BLaER1 (cell line): ENCODE measurements around the gene FIP1L1.

ENCODE experiments used
- H3K27ac ChIP-seq: shearing (Covaris generic); formaldehyde crosslinking; 2 replicates; pipeline ENCODE4 v1.8.1; 2022
- H3K27me3 ChIP-seq: shearing (Covaris generic); formaldehyde crosslinking; 2 replicates; pipeline ENCODE4 v1.8.1; 2022
- H3K36me3 ChIP-seq: shearing (Covaris generic); formaldehyde crosslinking; 2 replicates; pipeline ENCODE4 v1.8.1; 2022
- H3K4me1 ChIP-seq: shearing (Covaris generic); formaldehyde crosslinking; 2 replicates; pipeline ENCODE4 v1.8.1; 2022
- H3K4me2 ChIP-seq: shearing (Covaris generic); formaldehyde crosslinking; 2 replicates; pipeline ENCODE4 v1.8.1; 2022
- H3K4me3 ChIP-seq: shearing (Covaris generic); formaldehyde crosslinking; 2 replicates; pipeline ENCODE4 v1.8.1; 2022
- H3K9ac ChIP-seq: shearing (Covaris generic); formaldehyde crosslinking; 2 replicates; pipeline ENCODE4 v1.8.1; 2022
- H3K9me3 ChIP-seq: shearing (Covaris generic); formaldehyde crosslinking; 2 replicates; pipeline ENCODE4 v1.8.1; 2022
- H4K20me1 ChIP-seq: shearing (Covaris generic); formaldehyde crosslinking; 2 replicates; pipeline ENCODE4 v1.8.1; 2022
- Cebpa-rat ChIP-seq: shearing (Covaris generic); IDR thresholded peaks from 2 replicates; pipeline ENCODE4 v1.8.1; 2022

The FIP1L1 gene

DNA sequence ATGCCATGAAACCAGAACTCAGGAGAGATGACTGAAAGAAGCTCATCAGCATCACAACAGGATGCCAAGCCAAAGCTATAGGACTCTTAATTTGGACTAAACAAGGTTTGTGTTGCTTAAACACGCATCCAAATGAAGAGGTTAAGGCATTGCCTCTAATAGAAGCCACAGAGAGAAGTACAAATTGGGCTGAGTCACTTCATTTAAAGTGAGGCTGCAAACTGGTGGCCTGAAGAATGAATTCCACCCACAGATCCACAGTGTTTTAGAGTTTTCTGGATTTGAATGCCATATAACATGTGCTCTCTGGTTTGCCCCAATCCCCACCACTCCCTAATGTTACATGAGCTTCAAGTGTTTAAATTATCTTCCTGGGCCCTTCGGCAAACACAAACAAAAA is 103.5 kb downstream of the FIP1L1 start:
- TF ChIP-seq Cebpa-rat, result no peak
- no peak overlapping the region for H3K4me3 ChIP-seq
- no peak overlapping the region for H3K4me2 ChIP-seq

DNA sequence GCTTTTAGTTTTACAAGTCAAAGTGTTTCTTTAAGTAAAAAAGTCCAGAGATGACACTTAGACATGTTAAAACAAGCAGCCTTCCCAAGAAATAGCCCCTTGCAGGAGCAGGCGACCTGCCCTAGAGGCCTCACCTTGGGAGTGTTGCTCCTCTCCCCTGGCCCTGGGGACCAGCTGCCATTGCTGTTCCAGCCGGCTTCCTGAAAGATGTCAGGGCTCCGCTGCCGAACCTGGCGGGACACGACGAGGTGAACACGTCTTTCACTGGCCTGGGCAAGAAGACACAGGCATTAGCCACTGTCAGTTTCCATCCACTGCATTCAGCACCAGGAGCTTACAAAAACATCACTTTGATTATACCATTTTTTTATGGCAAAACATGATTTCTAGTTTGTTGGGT is 104.1 kb downstream of the FIP1L1 start:
- no peaks in the 10 kb centered on the region for H3K4me1 ChIP-seq
- no peaks in the 10 kb centered on the region for H3K36me3 ChIP-seq
- H3K27me3 ChIP-seq, result no peaks in the 10 kb centered on the region
- no peaks in the 10 kb centered on the region for H4K20me1 ChIP-seq
- no peaks in the 10 kb centered on the region for H3K9me3 ChIP-seq
- no peak overlapping the region for H3K27ac ChIP-seq
- TF ChIP-seq Cebpa-rat, result no peak
- H3K4me2 ChIP-seq, result no peak overlapping the region
- no peak overlapping the region for H3K9ac ChIP-seq
- no peak overlapping the region for H3K4me3 ChIP-seq

More for the DNA sequence above, 103.5 kb downstream of the FIP1L1 start:
- H4K20me1 ChIP-seq, result no peaks in the 10 kb centered on the region
- H3K27ac ChIP-seq, result no peak overlapping the region
- H3K9ac ChIP-seq, result no peak overlapping the region
- no peaks in the 10 kb centered on the region for H3K36me3 ChIP-seq
- no peaks in the 10 kb centered on the region for H3K9me3 ChIP-seq
- no peaks in the 10 kb centered on the region for H3K4me1 ChIP-seq
- H3K27me3 ChIP-seq, result no peaks in the 10 kb centered on the region

DNA sequence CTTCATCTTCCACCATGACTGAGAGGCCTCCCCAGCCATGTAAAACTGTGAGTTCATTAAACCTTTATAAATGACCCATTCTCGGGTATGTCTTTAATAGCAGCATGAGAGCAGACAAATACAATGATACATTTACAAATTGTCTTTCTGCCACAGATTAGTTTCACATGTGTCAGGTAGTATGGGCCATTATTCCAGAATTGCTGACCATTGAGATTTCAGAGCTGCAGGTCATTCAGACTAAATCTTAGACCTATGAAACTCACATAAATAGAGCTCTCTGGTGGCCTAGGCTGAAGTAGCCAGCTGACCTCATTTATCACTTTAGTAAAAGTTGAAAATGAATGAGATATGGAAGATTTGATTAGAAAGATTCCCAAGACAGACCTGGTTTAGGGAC is 105.8 kb downstream of the FIP1L1 start:
- H3K36me3 ChIP-seq, result no peaks in the 10 kb centered on the region
- no peak overlapping the region for H3K9ac ChIP-seq
- H3K4me2 ChIP-seq, result no peak overlapping the region
- H4K20me1 ChIP-seq, result no peaks in the 10 kb centered on the region
- no peaks in the 10 kb centered on the region for H3K27me3 ChIP-seq
- TF ChIP-seq Cebpa-rat, result no peak
- no peaks in the 10 kb centered on the region for H3K4me1 ChIP-seq
- H3K9me3 ChIP-seq, result no peaks in the 10 kb centered on the region
- H3K4me3 ChIP-seq, result no peak overlapping the region
- H3K27ac ChIP-seq, result no peak overlapping the region

DNA sequence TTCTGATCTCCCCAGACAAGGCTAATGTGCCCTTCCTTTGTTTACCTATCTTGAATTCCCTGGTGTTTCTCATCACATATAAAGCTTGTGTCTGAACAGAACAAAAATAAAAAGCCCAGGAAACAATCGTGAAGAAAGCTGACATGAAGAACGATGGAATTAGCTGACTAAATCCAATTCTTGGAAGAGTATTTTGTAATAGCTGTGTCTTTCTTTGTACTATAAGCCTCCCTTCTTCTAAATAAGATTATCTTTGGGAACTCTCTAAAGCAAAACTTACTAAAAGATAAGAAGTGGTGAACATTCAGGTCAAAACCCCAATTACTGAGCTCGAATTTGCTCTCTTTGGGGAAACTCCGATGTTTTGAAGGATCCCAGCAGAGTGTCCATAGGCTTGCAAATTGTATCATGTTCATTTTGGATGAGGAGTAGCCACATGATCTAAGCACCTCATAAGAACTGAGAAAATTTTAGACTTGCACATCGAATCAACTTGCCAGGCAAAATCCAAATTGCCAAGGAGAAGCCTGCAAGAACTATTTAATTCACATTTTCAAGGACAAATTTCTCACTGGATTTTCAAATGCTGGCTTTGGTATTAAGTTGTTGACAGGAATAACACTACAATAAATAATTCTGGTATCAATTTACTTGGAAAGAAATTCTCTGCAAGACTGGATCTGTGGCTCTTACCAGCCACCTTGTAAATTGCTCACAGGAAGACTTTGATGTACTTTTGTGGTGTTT is 107.6 kb downstream of the FIP1L1 start:
- no peaks in the 10 kb centered on the region for H3K4me1 ChIP-seq
- no peaks in the 10 kb centered on the region for H3K36me3 ChIP-seq
- TF ChIP-seq Cebpa-rat, result no peak
- no peaks in the 10 kb centered on the region for H3K27me3 ChIP-seq
- no peak overlapping the region for H3K4me2 ChIP-seq
- H3K9ac ChIP-seq, result no peak overlapping the region
- no peaks in the 10 kb centered on the region for H3K9me3 ChIP-seq
- no peak overlapping the region for H3K27ac ChIP-seq
- H3K4me3 ChIP-seq, result no peak overlapping the region
- H4K20me1 ChIP-seq, result no peaks in the 10 kb centered on the region

- no peaks in the 10 kb centered on the region for H4K20me1 ChIP-seq
- TF ChIP-seq Cebpa-rat, result no peak
- no peaks in the 10 kb centered on the region for H3K36me3 ChIP-seq
- no peaks in the 10 kb centered on the region for H3K27me3 ChIP-seq
- H3K4me2 ChIP-seq, result no peak overlapping the region
- H3K9ac ChIP-seq, result no peak overlapping the region
- no peak overlapping the region for H3K4me3 ChIP-seq
- no peaks in the 10 kb centered on the region for H3K4me1 ChIP-seq
- H3K27ac ChIP-seq, result no peak overlapping the region
- no peaks in the 10 kb centered on the region for H3K9me3 ChIP-seq
These were observed 108.2 kb downstream of the FIP1L1 start for GRCh38 chr4:53485658-53486040.

DNA sequence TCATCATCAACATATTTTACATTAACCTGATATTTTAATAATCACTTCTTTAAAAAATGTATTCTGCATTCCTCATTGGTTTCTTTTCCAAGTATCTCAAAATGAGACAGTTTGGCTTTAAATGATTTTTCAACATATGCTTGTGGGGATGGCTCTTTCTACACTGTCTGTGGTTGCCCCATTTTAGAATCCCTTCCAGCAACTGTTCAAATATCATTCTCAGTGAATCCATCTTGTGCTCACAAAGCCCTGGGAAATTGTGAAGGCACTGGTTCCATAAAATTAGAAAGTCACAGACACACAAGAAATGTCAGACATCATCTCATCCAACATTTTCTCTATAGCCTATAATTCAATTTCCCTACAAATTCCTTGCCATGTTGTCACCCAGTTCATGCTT is 110.3 kb downstream of the FIP1L1 start:
- Histone ChIP-seq H3K27ac (no peak overlapping the region), H3K4me3 (no peak overlapping the region), H3K9ac (no peak overlapping the region), H3K4me2 (no peak overlapping the region), H3K27me3 (no peaks in the 10 kb centered on the region), H3K9me3 (no peaks in the 10 kb centered on the region), H3K4me1 (no peaks in the 10 kb centered on the region), H4K20me1 (no peaks in the 10 kb centered on the region), H3K36me3 (no peaks in the 10 kb centered on the region)
- TF ChIP-seq Cebpa-rat, result no peak

- H3K27me3 ChIP-seq, result no peaks in the 10 kb centered on the region
- no peaks in the 10 kb centered on the region for H3K36me3 ChIP-seq
- no peaks in the 10 kb centered on the region for H3K9me3 ChIP-seq
- TF ChIP-seq Cebpa-rat, result no peak
- H4K20me1 ChIP-seq, result no peaks in the 10 kb centered on the region
- H3K27ac ChIP-seq, result no peak overlapping the region
- H3K4me1 ChIP-seq, result no peaks in the 10 kb centered on the region
- no peak overlapping the region for H3K9ac ChIP-seq
- H3K4me3 ChIP-seq, result no peak overlapping the region
- no peak overlapping the region for H3K4me2 ChIP-seq
These were observed 111.9 kb downstream of the FIP1L1 start for GRCh38 chr4:53489279-53489889.

DNA sequence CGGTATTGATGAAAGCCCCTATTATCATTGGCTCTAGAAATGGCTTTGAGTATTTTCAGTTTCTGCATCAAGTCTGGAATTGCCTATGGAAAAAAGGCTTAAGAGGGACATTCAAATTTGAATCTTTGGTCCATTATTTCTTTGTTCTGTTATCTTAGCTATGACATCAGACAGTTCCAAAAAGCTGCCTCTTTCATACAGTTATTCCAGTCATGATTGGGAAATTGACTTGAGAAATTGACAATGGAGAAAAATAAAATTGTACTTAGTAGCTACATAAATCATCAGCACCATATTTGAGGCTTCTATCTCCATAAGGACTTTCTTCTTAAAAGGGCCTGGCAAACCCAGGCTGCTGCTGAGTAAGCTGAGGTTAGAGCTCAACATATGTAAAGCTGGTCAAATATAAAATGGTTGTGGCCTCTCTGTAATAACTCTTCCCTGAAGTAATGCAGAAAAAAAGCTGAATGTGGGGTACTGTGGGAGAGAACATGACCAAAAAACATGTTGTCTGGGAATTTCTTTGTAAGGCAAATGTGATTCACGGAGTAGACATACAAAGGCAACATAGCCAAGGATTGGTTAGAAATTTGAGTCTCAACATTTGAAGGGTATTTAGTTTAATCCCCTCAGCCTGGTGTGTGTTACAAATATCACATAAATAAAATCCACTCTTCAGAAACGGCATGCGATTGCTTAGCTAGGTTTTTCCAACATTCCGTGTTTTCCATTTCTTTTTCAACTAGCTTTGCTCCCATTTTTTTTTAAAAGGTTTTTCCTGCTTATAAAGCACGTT is 112.9 kb downstream of the FIP1L1 start:
- H3K4me2 ChIP-seq, result no peak overlapping the region
- H3K36me3 ChIP-seq, result no peaks in the 10 kb centered on the region
- H3K9me3 ChIP-seq, result no peaks in the 10 kb centered on the region
- no peak overlapping the region for H3K27ac ChIP-seq
- no peaks in the 10 kb centered on the region for H3K27me3 ChIP-seq
- H3K4me3 ChIP-seq, result no peak overlapping the region
- H4K20me1 ChIP-seq, result no peaks in the 10 kb centered on the region
- no peak overlapping the region for H3K9ac ChIP-seq
- H3K4me1 ChIP-seq, result no peaks in the 10 kb centered on the region
- no peak for TF ChIP-seq Cebpa-rat

GRCh38 chr4:53490965-53491622 is 113.7 kb downstream of the FIP1L1 start:
- H3K4me3 ChIP-seq, result no peak overlapping the region
- no peaks in the 10 kb centered on the region for H4K20me1 ChIP-seq
- H3K9me3 ChIP-seq, result no peaks in the 10 kb centered on the region
- no peak overlapping the region for H3K27ac ChIP-seq
- H3K27me3 ChIP-seq, result no peaks in the 10 kb centered on the region
- no peak overlapping the region for H3K9ac ChIP-seq
- no peaks in the 10 kb centered on the region for H3K4me1 ChIP-seq
- H3K36me3 ChIP-seq, result no peaks in the 10 kb centered on the region
- H3K4me2 ChIP-seq, result no peak overlapping the region
- no peak for TF ChIP-seq Cebpa-rat

DNA sequence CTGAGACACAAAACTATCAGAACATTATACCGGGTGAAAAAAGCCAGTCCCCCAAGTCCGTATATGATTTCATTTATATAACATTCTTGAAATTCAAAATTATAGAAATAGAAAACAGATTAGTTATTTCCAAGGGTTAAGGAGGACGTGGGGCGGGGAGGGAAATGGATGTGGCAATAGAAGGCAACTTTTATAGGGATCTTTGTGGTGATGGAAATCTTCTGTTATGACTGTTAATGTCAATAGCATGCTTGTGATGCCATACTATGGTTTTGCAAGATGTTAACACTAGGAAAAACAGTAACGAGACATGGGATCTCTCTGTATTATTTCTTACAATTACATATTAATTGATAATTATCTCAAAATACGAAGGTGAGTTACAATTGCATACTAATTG is 117.4 kb downstream of the FIP1L1 start:
- Histone ChIP-seq H3K4me2 (no peak overlapping the region), H3K4me3 (no peak overlapping the region), H3K36me3 (no peaks in the 10 kb centered on the region), H3K27me3 (no peaks in the 10 kb centered on the region), H4K20me1 (no peaks in the 10 kb centered on the region), H3K27ac (no peak overlapping the region), H3K4me1 (no peaks in the 10 kb centered on the region), H3K9me3 (no peaks in the 10 kb centered on the region), H3K9ac (no peak overlapping the region)
- no peak for TF ChIP-seq Cebpa-rat
